Endothelial cell of umbilical vein (primary cell): Measurements from ENCODE around the gene PFDN1. TPM values are rescaled to one million over a fixed set of nuclear protein-coding genes. Genes with fewer than 3 reads are reported as not detected.
A peak's percentile ranks its signal among the peaks of the same experiment; 100 is the strongest.

ENCODE experiments used
- BruUV-seq: library from RNA; stranded (reverse); fragments of 400-500 nt; replicated peaks from 2 replicates; lab custom pipeline; 2021; lab: Mats Ljungman, UMichigan
- CTCF ChIA-PET: fragments of 300-600, 350-600 bp; sonication (Branson Sonifier 250); formaldehyde crosslinking; loops from one replicate; lab custom pipeline; 2021; ENCODE audit warnings: antibody characterized with exemption, inconsistent platforms; lab: Charles Lee
- POLR2A ChIA-PET: fragments of 300-600, 350-600 bp; sonication (Branson Sonifier 250); formaldehyde crosslinking; loops from one replicate; lab custom pipeline; 2021; ENCODE audit warnings: antibody characterized with exemption, inconsistent platforms; lab: Charles Lee
- DNase-seq: peaks from one replicate; pipeline ENCODE4 v3.0.0-alpha.2; 2011; ENCODE audit warnings: low read depth, low spot score
- FAIRE-seq: peaks from 2 replicates; lab custom pipeline; 2011; peaks lifted over from hg19 to GRCh38; lab: Jason Lieb, UNC
- H2AFZ ChIP-seq: 2 replicates; pipeline ENCODE4 v1.6.0; 2012; ENCODE audit warnings: low read depth, low read length, control low read depth, inconsistent platforms
- H3K27ac ChIP-seq: 2 replicates; pipeline ENCODE4 v1.5.1; 2011; ENCODE audit warnings: low read depth, mild to moderate bottlenecking, control low read depth, low read length, moderate library complexity; ENCODE audit not compliant: insufficient read depth
- H3K27me3 ChIP-seq, 2 experiments: 2 replicates each; pipeline versions ENCODE4 v1.6.0 to v1.6.1; 2011; ENCODE audit warnings: low read length in 2 of 2, mixed read lengths in 1 of 2; ENCODE audit not compliant: control insufficient read depth in 2 of 2, insufficient read depth in 2 of 2
- H3K36me3 ChIP-seq, 2 experiments: 2 replicates in 1 of 2; 3 replicates in 1 of 2; pipeline ENCODE4 v1.5.1; 2011; ENCODE audit warnings: low read length in 2 of 2, mild to moderate bottlenecking in 1 of 2, moderate library complexity in 1 of 2; ENCODE audit not compliant: control insufficient read depth in 2 of 2, insufficient read depth in 2 of 2; ENCODE audit errors: extremely low read depth in 1 of 2
- H3K4me1 ChIP-seq: 3 replicates; pipeline ENCODE4 v1.5.1; 2011; ENCODE audit warnings: mild to moderate bottlenecking, low read length; ENCODE audit not compliant: control insufficient read depth, insufficient read depth; ENCODE audit errors: extremely low read depth
- H3K4me2 ChIP-seq: 2 replicates; pipeline ENCODE4 v1.6.1; 2011; ENCODE audit warnings: low read length, control low read depth, mixed read lengths; ENCODE audit not compliant: insufficient read depth
- H3K4me3 ChIP-seq, 3 experiments: fragments of 200-600 bp in 1 of 3; sonication (generic), shearing (Covaris generic) in 1 of 3; replicated peaks in 1 of 3; 2 replicates each; pipeline ENCODE4 v1.5.1; 2011 to 2016; ENCODE audit warnings: control low read depth in 3 of 3, low read length in 3 of 3, mild to moderate bottlenecking in 2 of 3, inconsistent platforms in 1 of 3, low read depth in 1 of 3, moderate library complexity in 1 of 3; ENCODE audit not compliant: insufficient read depth in 1 of 3
- H3K79me2 ChIP-seq: 2 replicates; pipeline ENCODE4 v1.6.0; 2012; ENCODE audit warnings: low read length, inconsistent platforms; ENCODE audit not compliant: control insufficient read depth, insufficient read depth
- H3K9ac ChIP-seq: replicated peaks from 2 replicates; pipeline ENCODE3; 2011; ENCODE audit warnings: low read length, control low read depth; ENCODE audit not compliant: insufficient read depth; ENCODE audit errors: extremely low read depth
- H3K9me1 ChIP-seq: replicated peaks from 3 replicates; pipeline ENCODE4 v1.6.0; 2011; ENCODE audit warnings: mild to moderate bottlenecking, low read length; ENCODE audit not compliant: control insufficient read depth, insufficient read depth; ENCODE audit errors: extremely low read depth
- H3K9me3 ChIP-seq: replicated peaks from 2 replicates; pipeline ENCODE4 v1.5.1; 2012; ENCODE audit warnings: low read length, inconsistent platforms; ENCODE audit not compliant: control insufficient read depth, insufficient read depth
- H4K20me1 ChIP-seq: replicated peaks from 2 replicates; pipeline ENCODE3; 2011; ENCODE audit warnings: mild to moderate bottlenecking, low read length; ENCODE audit not compliant: control insufficient read depth, insufficient read depth; ENCODE audit errors: extremely low read depth
- CTCF ChIP-seq, 2 donors: IDR thresholded peaks; 1 replicate in 1 of 2; 2 replicates in 1 of 2; pipeline ENCODE4 v1.5.1; 2011; ENCODE audit warnings: low read length in 2 of 2, mild to moderate bottlenecking in 2 of 2, moderate library complexity in 2 of 2, control low read depth in 1 of 2, inconsistent platforms in 1 of 2, low read depth in 1 of 2; ENCODE audit not compliant: insufficient read depth in 1 of 2; ENCODE audit errors: extremely low read depth in 1 of 2
- JUN ChIP-seq: IDR thresholded peaks from 2 replicates; pipeline ENCODE4 v1.6.1; 2011; ENCODE audit warnings: borderline replicate concordance, low read depth; ENCODE audit not compliant: insufficient read length, insufficient read depth
- POLR2A ChIP-seq: IDR thresholded peaks from 2 replicates; pipeline ENCODE4 v1.6.1; 2012; ENCODE audit warnings: low read depth, mild to moderate bottlenecking, control low read depth, low read length
- POLR2AphosphoS5 ChIP-seq: IDR thresholded peaks from 2 replicates; pipeline ENCODE4 v1.6.1; 2012; ENCODE audit warnings: low read depth, mild to moderate bottlenecking, control low read depth, low read length, moderate library complexity; ENCODE audit not compliant: insufficient read depth
- dilution Hi-C: fragments of 300-500 bp; cut with MboI; formaldehyde crosslinking; loops from one replicate; pipeline ENCODE4 v1.15.0; 2019; ENCODE audit warnings: low sequenced_read_pairs; ENCODE audit not compliant: extremely low pct_ligation_motif_present
- intact Hi-C: fragments of 100-400 bp; cut with micrococcal nuclease; formaldehyde crosslinking; loops from one replicate; pipeline ENCODE4 v1.10.0; 2022
- polyA plus RNA-seq, 4 experiments: library from polyadenylated mRNA; depleted of rRNA in 3 of 4; stranded (reverse) in 3 of 4; unstranded in 1 of 4; fragments of >200 nt; gene quantifications; 2 replicates each; pipeline versions ENCODE4 v1.2.1 to v1.2.3, GENCODE V29; 2011 to 2012; ENCODE audit warnings: missing spikeins in 1 of 4
- total RNA-seq: library from RNA; stranded (reverse); gene quantifications from 2 replicates; pipeline ENCODE4 v1.2.3, GENCODE V29; 2021

PFDN1 gene
- total and polyA plus RNA-seq, 2 donors (not counting 3 experiments of a cell fraction or from before 2014, with no cell fraction given), result 107 to 158 TPM

- Histone ChIP-seq H3K9ac (no peak overlapping the region), H3K9me3 (no peaks in the 10 kb centered on the region), H3K9me1 (no peaks in the 10 kb centered on the region), H3K27ac (no peak overlapping the region), H4K20me1 (no peaks in the 10 kb centered on the region), H3K36me3 (no peaks in the 10 kb centered on the region), H3K4me3 (no peak overlapping the region), H3K79me2 (no peaks in the 10 kb centered on the region), H3K27me3 (no peaks in the 10 kb centered on the region), H3K4me2 (no peak overlapping the region), H3K4me1 (peaks cover 27% of the 10 kb centered on the region), H2AFZ (no peak overlapping the region)
- intact Hi-C loops, result loop anchor here (2.0 to 10.0 kb wide), 4 partner anchors 66 to 480 kb away; partner anchors contain the start of genes CD14, CYSTM1, EIF4EBP3 and TMCO6
- dilution Hi-C loops, result no loop called here
- BruUV-seq, result no TSS peak
- CTCF ChIA-PET, result interaction anchor here (0.9 to 17.3 kb wide), 8 partner anchors 9 to 394 kb away, joined by 3 to 1214 read pairs (median 8); partner anchors contain the start of genes HBEGF and SLC4A9
- TF ChIP-seq POLR2AphosphoS5 (peak; percentile 39), JUN (no peak), POLR2A (peak; percentile 11)
- POLR2A ChIA-PET, result interaction anchor here (0.5 to 7.3 kb wide), 2 partner anchors 25 to 105 kb away, joined by 3 to 112 read pairs; partner anchors contain the start of gene HBEGF
- peak; percentile 93 for DNase-seq
- FAIRE-seq, result peak; percentile 98
Observed at GRCh38 chr5:140240987-140241706, 61.8 kb downstream of the PFDN1 start.

DNA sequence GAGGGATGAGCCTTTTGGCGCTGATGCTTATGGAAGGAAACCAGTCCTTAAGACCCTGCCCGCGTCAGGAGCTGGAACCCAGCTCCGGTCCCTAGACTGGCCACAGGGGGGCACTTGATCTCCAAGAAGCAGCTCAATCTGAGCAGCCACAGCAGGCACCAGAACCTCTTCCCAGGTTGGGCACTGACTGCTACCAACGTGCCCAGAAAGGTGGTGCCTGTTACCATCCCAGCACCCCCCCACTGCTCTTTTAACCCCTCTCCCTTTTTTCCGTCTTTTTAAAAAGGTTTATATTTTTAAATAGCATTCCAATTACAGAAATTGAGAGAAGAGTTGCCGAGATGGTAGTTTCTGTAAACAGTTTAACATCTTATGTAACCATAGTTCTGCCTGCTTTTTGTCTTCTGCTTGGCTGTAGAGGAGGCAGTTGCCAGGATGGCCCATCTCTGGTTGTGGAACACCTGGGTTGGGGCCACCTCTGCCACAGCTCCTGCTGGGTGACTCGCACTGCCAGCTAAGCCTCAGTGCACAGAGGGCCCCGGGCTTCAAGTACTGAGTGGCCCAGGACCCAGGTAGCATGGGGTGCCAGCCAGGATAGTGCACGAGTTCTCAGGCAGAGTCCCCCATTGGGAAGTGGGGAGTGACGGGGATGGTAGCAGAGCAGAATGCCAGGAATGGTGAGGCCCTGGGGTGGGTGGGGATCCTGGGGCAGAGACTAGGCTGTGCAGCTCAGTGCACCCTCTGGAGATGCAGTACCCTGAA, 62.8 kb downstream of the PFDN1 start:
- no peaks in the 10 kb centered on the region for H3K79me2 ChIP-seq
- H3K4me2 ChIP-seq, result no peak overlapping the region
- no peaks in the 10 kb centered on the region for H4K20me1 ChIP-seq
- TF ChIP-seq POLR2A, result no peak
- peak; percentile 81 to 88 for TF ChIP-seq CTCF (IDR thresholded peaks at IDR 0.05; ENCODE audit: extremely low read depth in 1 of 2, insufficient read depth in 1 of 2, low read depth in 1 of 2, low read length in 2 of 2)
- intact Hi-C loops (loop anchor here (2.0 to 10.0 kb wide), 4 partner anchors 65 to 481 kb away; partner anchors contain the start of genes CD14, CYSTM1, EIF4EBP3 and TMCO6), dilution Hi-C loops (no loop called here)
- no peak overlapping the region for H2AFZ ChIP-seq
- FAIRE-seq (peak; percentile 93), DNase-seq (peak; percentile 69)
- H3K27ac ChIP-seq, result no peak overlapping the region
- peaks cover 17% of the 10 kb centered on the region for H3K4me1 ChIP-seq
- H3K9me3 ChIP-seq, result no peaks in the 10 kb centered on the region
- BruUV-seq, result no TSS peak
- H3K27me3 ChIP-seq, result no peaks in the 10 kb centered on the region
- H3K9ac ChIP-seq, result no peak overlapping the region
- CTCF ChIA-PET, result interaction anchor here (0.5 to 17.3 kb wide), 45 partner anchors 9 to 479 kb away, joined by 3 to 1214 read pairs (median 5); partner anchors contain the start of genes CYSTM1, HBEGF, PFDN1 and SLC4A9
- H3K36me3 ChIP-seq, result no peaks in the 10 kb centered on the region
- POLR2A ChIA-PET, result interaction anchor here (1.0 to 1.1 kb wide), 2 partner anchors 106 to 119 kb away, joined by 5 to 9 read pairs; partner anchors contain the start of gene HBEGF
- no peaks in the 10 kb centered on the region for H3K9me1 ChIP-seq
- no peak overlapping the region for H3K4me3 ChIP-seq
